ENCODE measurements around the gene OTUD1.

OTUD1 gene

DNA sequence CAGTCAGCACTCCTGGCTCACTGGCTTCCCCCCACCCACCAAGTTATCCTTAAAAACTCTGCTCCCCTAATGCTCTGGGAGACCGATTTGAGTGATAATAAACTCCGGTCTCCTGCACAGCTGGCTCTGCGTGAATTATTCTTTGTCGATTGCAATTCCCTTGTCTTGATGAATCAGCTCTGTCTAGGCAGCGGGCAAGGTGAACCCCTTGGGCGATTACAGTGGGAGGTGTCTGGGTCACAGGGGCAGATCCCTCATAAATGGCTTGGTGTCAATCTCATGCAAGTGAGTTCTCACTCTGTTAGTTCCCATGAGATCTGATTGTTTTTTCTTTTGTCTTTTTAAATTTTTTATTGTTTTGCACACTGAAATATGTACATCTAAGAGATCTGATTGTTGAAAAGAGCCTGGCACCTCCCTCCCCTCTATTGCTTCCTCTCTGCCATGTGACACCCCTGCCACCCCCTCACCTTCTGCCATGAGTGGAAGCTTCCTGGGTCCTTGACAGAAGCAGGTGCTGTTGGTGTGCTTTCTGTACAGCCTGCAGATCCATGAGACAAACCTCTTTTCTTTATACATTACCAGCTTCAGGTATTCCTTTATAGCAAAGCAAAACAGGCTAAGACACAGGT lies 20.5 kb downstream of the OTUD1 start:
- H3K27ac ChIP-seq (ENCODE audit: low read depth in 2 of 2, low read length in 2 of 2), result no peak overlapping the region
- H3K9me3 ChIP-seq (ENCODE audit: control insufficient read depth in 2 of 2, low read length in 2 of 2), result no peaks in the 10 kb centered on the region
- H3K4me1 ChIP-seq (ENCODE audit: control insufficient read depth in 2 of 2, insufficient read depth in 2 of 2, low read length in 2 of 2), result no peaks in the 10 kb centered on the region
- no peak overlapping the region for H3K9ac ChIP-seq (ENCODE audit: low read depth in 1 of 2, low read length in 2 of 2)
- no peaks in the 10 kb centered on the region for H3K27me3 ChIP-seq (ENCODE audit: control insufficient read depth in 2 of 2, insufficient read depth in 2 of 2, low read length in 2 of 2)
- no peaks in the 10 kb centered on the region for H3K36me3 ChIP-seq (ENCODE audit: control insufficient read depth in 2 of 2, insufficient read depth in 2 of 2, low read length in 2 of 2)
- H3K4me3 ChIP-seq (ENCODE audit: low read length in 2 of 2), result no peak overlapping the region

DNA sequence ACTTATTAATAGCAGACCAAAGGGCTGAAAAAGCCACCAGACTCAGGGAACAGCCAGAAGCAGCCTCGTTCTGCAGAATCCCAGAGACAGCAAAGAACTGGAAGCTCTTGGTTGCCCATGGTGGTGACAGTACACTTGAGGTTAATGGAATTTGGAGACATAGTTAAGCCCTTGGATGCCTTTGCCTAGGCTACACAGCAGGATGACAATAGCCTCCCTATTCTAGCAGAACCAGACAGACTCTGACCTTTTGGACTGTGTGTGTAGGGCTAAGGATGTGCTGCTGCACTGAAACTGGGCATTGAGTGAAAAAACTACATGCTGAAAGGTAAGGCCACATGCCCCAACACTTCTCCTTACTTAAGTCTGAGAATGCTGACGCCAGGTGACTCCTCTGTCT lies 22.7 kb downstream of the OTUD1 start:
- H3K9me3 ChIP-seq (ENCODE audit: control insufficient read depth in 2 of 2, low read length in 2 of 2), result no peaks in the 10 kb centered on the region
- no peak overlapping the region for H3K9ac ChIP-seq (ENCODE audit: low read depth in 1 of 2, low read length in 2 of 2)
- no peak overlapping the region for H3K27ac ChIP-seq (ENCODE audit: low read depth in 2 of 2, low read length in 2 of 2)
- H3K4me1 ChIP-seq (ENCODE audit: control insufficient read depth in 2 of 2, insufficient read depth in 2 of 2, low read length in 2 of 2), result no peaks in the 10 kb centered on the region
- H3K4me3 ChIP-seq (ENCODE audit: low read length in 2 of 2), result no peak overlapping the region
- no peaks in the 10 kb centered on the region for H3K27me3 ChIP-seq (ENCODE audit: control insufficient read depth in 2 of 2, insufficient read depth in 2 of 2, low read length in 2 of 2)
- no peaks in the 10 kb centered on the region for H3K36me3 ChIP-seq (ENCODE audit: control insufficient read depth in 2 of 2, insufficient read depth in 2 of 2, low read length in 2 of 2)

DNA sequence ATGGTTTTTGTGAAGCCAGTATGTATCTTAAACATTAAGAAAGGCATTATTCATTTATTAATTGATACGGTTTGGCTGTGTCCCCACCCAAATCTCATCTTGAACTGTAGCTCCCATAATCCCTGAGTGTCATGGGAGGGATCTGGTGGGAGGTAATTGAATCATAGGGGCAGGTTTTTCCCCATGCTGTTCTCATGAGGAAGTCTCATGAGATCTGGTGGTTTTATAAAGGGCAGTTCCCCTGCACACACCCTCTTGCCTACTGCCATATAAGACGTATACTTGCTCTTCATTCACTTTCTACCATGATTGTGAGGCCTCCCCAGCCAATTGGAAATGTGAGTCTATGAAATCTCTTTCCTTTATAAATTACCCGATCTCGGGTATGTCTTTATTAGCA lies 28.1 kb downstream of the OTUD1 start:
- Histone ChIP-seq H3K4me3 (ENCODE audit: low read length in 2 of 2) (no peak overlapping the region), H3K9ac (ENCODE audit: low read depth in 1 of 2, low read length in 2 of 2) (no peak overlapping the region), H3K9me3 (ENCODE audit: control insufficient read depth in 2 of 2, low read length in 2 of 2) (no peaks in the 10 kb centered on the region), H3K27ac (ENCODE audit: low read depth in 2 of 2, low read length in 2 of 2) (no peak overlapping the region), H3K27me3 (ENCODE audit: control insufficient read depth in 2 of 2, insufficient read depth in 2 of 2, low read length in 2 of 2) (no peaks in the 10 kb centered on the region), H3K36me3 (ENCODE audit: control insufficient read depth in 2 of 2, insufficient read depth in 2 of 2, low read length in 2 of 2) (no peaks in the 10 kb centered on the region), H3K4me1 (ENCODE audit: control insufficient read depth in 2 of 2, insufficient read depth in 2 of 2, low read length in 2 of 2) (no peaks in the 10 kb centered on the region)

GRCh38 chr10:23467548-23467947 lies 28.7 kb downstream of the OTUD1 start:
- Histone ChIP-seq H3K4me3 (ENCODE audit: low read length in 2 of 2) (no peak overlapping the region), H3K9ac (ENCODE audit: low read depth in 1 of 2, low read length in 2 of 2) (no peak overlapping the region), H3K4me1 (ENCODE audit: control insufficient read depth in 2 of 2, insufficient read depth in 2 of 2, low read length in 2 of 2) (no peaks in the 10 kb centered on the region), H3K27ac (ENCODE audit: low read depth in 2 of 2, low read length in 2 of 2) (no peak overlapping the region), H3K9me3 (ENCODE audit: control insufficient read depth in 2 of 2, low read length in 2 of 2) (no peaks in the 10 kb centered on the region), H3K36me3 (ENCODE audit: control insufficient read depth in 2 of 2, insufficient read depth in 2 of 2, low read length in 2 of 2) (no peaks in the 10 kb centered on the region), H3K27me3 (ENCODE audit: control insufficient read depth in 2 of 2, insufficient read depth in 2 of 2, low read length in 2 of 2) (no peaks in the 10 kb centered on the region)

GRCh38 chr10:23469596-23470237 lies 30.8 kb downstream of the OTUD1 start:
- H3K27me3 ChIP-seq (ENCODE audit: control insufficient read depth in 2 of 2, insufficient read depth in 2 of 2, low read length in 2 of 2), result no peaks in the 10 kb centered on the region
- H3K27ac ChIP-seq (ENCODE audit: low read depth in 2 of 2, low read length in 2 of 2), result no peak overlapping the region
- H3K4me3 ChIP-seq (ENCODE audit: low read length in 2 of 2), result no peak overlapping the region
- H3K36me3 ChIP-seq (ENCODE audit: control insufficient read depth in 2 of 2, insufficient read depth in 2 of 2, low read length in 2 of 2), result no peaks in the 10 kb centered on the region
- no peak overlapping the region for H3K9ac ChIP-seq (ENCODE audit: low read depth in 1 of 2, low read length in 2 of 2)
- H3K9me3 ChIP-seq (ENCODE audit: control insufficient read depth in 2 of 2, low read length in 2 of 2), result no peaks in the 10 kb centered on the region
- no peaks in the 10 kb centered on the region for H3K4me1 ChIP-seq (ENCODE audit: control insufficient read depth in 2 of 2, insufficient read depth in 2 of 2, low read length in 2 of 2)

DNA sequence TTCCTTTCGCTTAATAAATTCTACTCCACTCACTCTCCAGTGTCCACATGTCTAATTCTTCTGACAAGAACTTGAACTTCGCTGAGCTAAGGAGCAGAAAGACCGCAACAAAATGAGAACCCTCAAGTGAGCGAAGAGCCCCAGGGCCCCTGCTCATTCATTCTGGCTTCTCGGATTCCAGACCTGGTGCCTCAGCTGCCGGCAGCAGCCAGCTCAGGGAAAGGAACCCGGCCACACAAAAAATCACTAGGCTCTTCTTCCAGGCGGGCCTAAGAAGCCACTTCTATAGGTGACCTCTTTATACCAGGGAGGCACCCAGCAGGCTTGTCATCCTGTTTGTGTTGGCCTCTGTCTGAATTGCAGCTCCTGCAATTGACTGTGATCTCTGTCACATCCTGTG lies 33.3 kb downstream of the OTUD1 start:
- H3K9me3 ChIP-seq (ENCODE audit: control insufficient read depth in 2 of 2, low read length in 2 of 2), result no peaks in the 10 kb centered on the region
- no peak overlapping the region for H3K9ac ChIP-seq (ENCODE audit: low read depth in 1 of 2, low read length in 2 of 2)
- no peaks in the 10 kb centered on the region for H3K4me1 ChIP-seq (ENCODE audit: control insufficient read depth in 2 of 2, insufficient read depth in 2 of 2, low read length in 2 of 2)
- H3K27me3 ChIP-seq (ENCODE audit: control insufficient read depth in 2 of 2, insufficient read depth in 2 of 2, low read length in 2 of 2), result no peaks in the 10 kb centered on the region
- no peak overlapping the region for H3K27ac ChIP-seq (ENCODE audit: low read depth in 2 of 2, low read length in 2 of 2)
- no peak overlapping the region for H3K4me3 ChIP-seq (ENCODE audit: low read length in 2 of 2)
- H3K36me3 ChIP-seq (ENCODE audit: control insufficient read depth in 2 of 2, insufficient read depth in 2 of 2, low read length in 2 of 2), result no peaks in the 10 kb centered on the region

GRCh38 chr10:23474081-23474480 lies 35.2 kb downstream of the OTUD1 start:
- H3K9ac ChIP-seq (ENCODE audit: low read depth in 1 of 2, low read length in 2 of 2), result no peak overlapping the region
- H3K4me1 ChIP-seq (ENCODE audit: control insufficient read depth in 2 of 2, insufficient read depth in 2 of 2, low read length in 2 of 2), result no peaks in the 10 kb centered on the region
- H3K4me3 ChIP-seq (ENCODE audit: low read length in 2 of 2), result no peak overlapping the region
- no peaks in the 10 kb centered on the region for H3K36me3 ChIP-seq (ENCODE audit: control insufficient read depth in 2 of 2, insufficient read depth in 2 of 2, low read length in 2 of 2)
- H3K27ac ChIP-seq (ENCODE audit: low read depth in 2 of 2, low read length in 2 of 2), result no peak overlapping the region
- no peaks in the 10 kb centered on the region for H3K27me3 ChIP-seq (ENCODE audit: control insufficient read depth in 2 of 2, insufficient read depth in 2 of 2, low read length in 2 of 2)
- H3K9me3 ChIP-seq (ENCODE audit: control insufficient read depth in 2 of 2, low read length in 2 of 2), result no peaks in the 10 kb centered on the region

DNA sequence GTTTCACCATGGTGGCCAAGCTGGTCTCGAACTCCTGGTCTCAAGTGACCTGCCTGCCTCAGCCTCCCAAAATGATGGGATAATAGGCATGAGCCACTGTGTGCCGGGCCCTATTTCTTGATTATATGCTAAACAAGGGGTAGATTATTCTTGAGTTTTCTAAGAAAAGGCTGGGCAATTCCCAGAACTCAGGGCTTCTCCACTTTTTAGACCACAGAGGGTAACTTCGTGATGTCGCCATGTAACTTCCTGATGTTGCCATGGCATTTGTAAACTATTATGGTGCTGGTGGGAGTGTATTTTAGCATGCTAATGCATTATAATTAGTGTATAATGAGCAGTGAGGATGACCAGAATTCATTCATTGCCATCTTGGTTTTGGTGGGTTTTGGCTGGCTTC lies 35.8 kb downstream of the OTUD1 start:
- no peak overlapping the region for H3K9ac ChIP-seq (ENCODE audit: low read depth in 1 of 2, low read length in 2 of 2)
- no peak overlapping the region for H3K4me3 ChIP-seq (ENCODE audit: low read length in 2 of 2)
- H3K9me3 ChIP-seq (ENCODE audit: control insufficient read depth in 2 of 2, low read length in 2 of 2), result no peaks in the 10 kb centered on the region
- no peaks in the 10 kb centered on the region for H3K27me3 ChIP-seq (ENCODE audit: control insufficient read depth in 2 of 2, insufficient read depth in 2 of 2, low read length in 2 of 2)
- no peaks in the 10 kb centered on the region for H3K4me1 ChIP-seq (ENCODE audit: control insufficient read depth in 2 of 2, insufficient read depth in 2 of 2, low read length in 2 of 2)
- no peaks in the 10 kb centered on the region for H3K36me3 ChIP-seq (ENCODE audit: control insufficient read depth in 2 of 2, insufficient read depth in 2 of 2, low read length in 2 of 2)
- H3K27ac ChIP-seq (ENCODE audit: low read depth in 2 of 2, low read length in 2 of 2), result no peak overlapping the region

DNA sequence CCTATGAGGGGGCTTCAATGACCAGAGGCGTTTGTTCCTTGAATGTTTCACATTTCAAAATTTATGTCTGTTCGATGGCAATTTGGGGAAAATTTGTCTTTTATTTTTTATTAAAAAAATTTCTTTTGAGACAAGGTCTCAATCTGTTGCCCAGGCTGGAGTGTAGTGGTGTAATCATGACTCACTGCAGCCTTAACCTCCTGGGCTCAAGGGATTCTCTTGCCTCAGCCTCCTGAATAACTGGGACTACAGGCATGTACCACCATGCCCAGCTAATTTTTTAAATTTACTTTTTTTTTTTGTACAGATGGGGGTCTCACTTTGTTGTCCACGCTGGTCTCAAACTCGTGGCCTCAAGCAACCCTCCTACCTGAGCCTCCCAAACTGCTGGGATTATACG lies 39.7 kb downstream of the OTUD1 start:
- Histone ChIP-seq H3K27ac (ENCODE audit: low read depth in 2 of 2, low read length in 2 of 2) (no peak overlapping the region), H3K27me3 (ENCODE audit: control insufficient read depth in 2 of 2, insufficient read depth in 2 of 2, low read length in 2 of 2) (no peaks in the 10 kb centered on the region), H3K36me3 (ENCODE audit: control insufficient read depth in 2 of 2, insufficient read depth in 2 of 2, low read length in 2 of 2) (no peaks in the 10 kb centered on the region), H3K4me1 (ENCODE audit: control insufficient read depth in 2 of 2, insufficient read depth in 2 of 2, low read length in 2 of 2) (no peaks in the 10 kb centered on the region), H3K9ac (ENCODE audit: low read depth in 1 of 2, low read length in 2 of 2) (no peak overlapping the region), H3K4me3 (ENCODE audit: low read length in 2 of 2) (no peak overlapping the region), H3K9me3 (ENCODE audit: control insufficient read depth in 2 of 2, low read length in 2 of 2) (no peaks in the 10 kb centered on the region)

DNA sequence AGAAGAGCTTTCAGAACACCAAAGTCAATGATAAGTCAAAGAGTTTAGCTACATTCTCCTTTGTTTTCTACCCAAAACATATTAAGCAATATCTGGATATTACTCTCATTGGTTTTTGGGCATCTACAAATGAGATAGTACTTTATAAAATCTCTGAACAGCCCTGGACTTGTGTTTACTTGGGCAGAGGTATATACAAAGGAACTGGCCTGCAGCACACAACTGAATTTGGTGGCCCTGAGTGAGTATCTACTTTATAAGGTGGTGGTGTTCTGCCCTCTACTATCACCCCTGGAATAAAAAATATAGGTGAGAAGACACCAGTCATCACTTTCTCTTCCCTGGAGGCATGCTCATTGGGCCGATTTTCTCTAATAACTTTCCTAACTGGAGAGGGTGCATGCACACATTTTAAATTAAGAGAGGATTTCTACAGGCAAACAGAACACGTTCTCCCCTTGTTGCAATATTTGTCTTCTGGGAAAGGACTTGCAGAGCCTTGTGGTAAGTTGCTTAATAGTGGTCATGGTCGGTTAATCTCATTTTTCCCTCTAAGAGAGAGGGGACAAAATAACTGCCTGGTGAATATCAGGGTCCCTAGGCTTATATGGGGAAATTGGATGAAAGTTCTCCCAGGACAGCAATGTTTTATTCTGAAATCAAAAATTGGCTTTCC lies 41.1 kb downstream of the OTUD1 start:
- Histone ChIP-seq H3K4me3 (ENCODE audit: low read length in 2 of 2) (no peak overlapping the region), H3K9me3 (ENCODE audit: control insufficient read depth in 2 of 2, low read length in 2 of 2) (no peaks in the 10 kb centered on the region), H3K36me3 (ENCODE audit: control insufficient read depth in 2 of 2, insufficient read depth in 2 of 2, low read length in 2 of 2) (no peaks in the 10 kb centered on the region), H3K27ac (ENCODE audit: low read depth in 2 of 2, low read length in 2 of 2) (no peak overlapping the region), H3K4me1 (ENCODE audit: control insufficient read depth in 2 of 2, insufficient read depth in 2 of 2, low read length in 2 of 2) (no peaks in the 10 kb centered on the region), H3K9ac (ENCODE audit: low read depth in 1 of 2, low read length in 2 of 2) (no peak overlapping the region), H3K27me3 (ENCODE audit: control insufficient read depth in 2 of 2, insufficient read depth in 2 of 2, low read length in 2 of 2) (no peaks in the 10 kb centered on the region)

All from mucosa of rectum (tissue), 2 donors.